ENCODE data around the gene PPFIBP1. TPM values are rescaled to one million over a fixed set of nuclear protein-coding genes. Genes with fewer than 3 reads are reported as not detected.

The PPFIBP1 gene
- total RNA-seq, 1 donor = 179 TPM

DNA sequence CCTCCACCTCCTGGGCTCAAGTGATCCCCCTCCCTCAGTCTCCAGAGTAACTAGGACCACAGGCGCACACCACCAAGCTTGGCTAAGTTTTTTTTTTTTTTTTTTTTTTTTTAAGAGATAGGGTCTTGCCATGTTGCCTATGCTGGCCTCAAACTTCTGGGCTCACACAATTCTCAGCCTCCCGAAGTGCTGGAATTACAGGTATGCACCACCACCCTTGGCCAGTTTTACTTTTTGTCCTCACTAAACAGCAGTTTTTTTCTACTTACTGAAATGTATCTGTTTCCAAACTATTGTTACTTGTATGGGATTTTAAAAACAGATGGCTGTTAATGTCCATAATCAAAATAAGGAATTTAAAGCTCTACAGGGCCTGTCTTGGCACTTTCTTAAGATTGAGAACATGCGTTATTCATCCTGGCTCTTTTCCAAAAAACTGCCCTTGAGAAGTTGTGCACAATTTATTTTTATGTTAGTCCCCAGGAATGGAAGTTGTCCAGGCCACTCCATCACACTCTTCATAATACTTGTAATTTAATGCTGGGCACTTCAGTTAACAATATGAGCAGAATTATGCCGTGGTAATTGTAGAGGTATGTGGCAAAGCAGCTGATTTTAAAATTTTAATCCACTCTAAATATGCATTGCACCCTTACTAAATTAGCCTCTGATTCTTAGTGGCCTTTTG lies 120.3 kb downstream of the PPFIBP1 start:
- no peak overlapping the region for H2AFZ ChIP-seq (ENCODE audit: low read length)
- DNase-seq (ENCODE audit: insufficient read length, low spot score, missing footprints) = no peak
- no peak overlapping the region for H3K4me2 ChIP-seq (ENCODE audit: insufficient read depth, low read length)
- H3K4me1 ChIP-seq (ENCODE audit: insufficient read depth, low read length) = peaks cover 22% of the 10 kb centered on the region
- H3K4me3 ChIP-seq (ENCODE audit: insufficient read depth, low read length) = no peak overlapping the region
- H3K79me2 ChIP-seq (ENCODE audit: insufficient read depth, low read length) = peaks cover 19% of the 10 kb centered on the region
- H3K9me3 ChIP-seq (ENCODE audit: low read depth, low read length) = no peaks in the 10 kb centered on the region
- no peaks in the 10 kb centered on the region for H3K27me3 ChIP-seq (ENCODE audit: insufficient read depth, low read length)
- H4K20me1 ChIP-seq (ENCODE audit: insufficient read depth, low read length) = no peaks in the 10 kb centered on the region
- no peak overlapping the region for H3K27ac ChIP-seq (ENCODE audit: low read depth, low read length)
- peaks cover 24% of the 10 kb centered on the region for H3K36me3 ChIP-seq (ENCODE audit: insufficient read depth, low read length)
- TF ChIP-seq, protein P1, sequence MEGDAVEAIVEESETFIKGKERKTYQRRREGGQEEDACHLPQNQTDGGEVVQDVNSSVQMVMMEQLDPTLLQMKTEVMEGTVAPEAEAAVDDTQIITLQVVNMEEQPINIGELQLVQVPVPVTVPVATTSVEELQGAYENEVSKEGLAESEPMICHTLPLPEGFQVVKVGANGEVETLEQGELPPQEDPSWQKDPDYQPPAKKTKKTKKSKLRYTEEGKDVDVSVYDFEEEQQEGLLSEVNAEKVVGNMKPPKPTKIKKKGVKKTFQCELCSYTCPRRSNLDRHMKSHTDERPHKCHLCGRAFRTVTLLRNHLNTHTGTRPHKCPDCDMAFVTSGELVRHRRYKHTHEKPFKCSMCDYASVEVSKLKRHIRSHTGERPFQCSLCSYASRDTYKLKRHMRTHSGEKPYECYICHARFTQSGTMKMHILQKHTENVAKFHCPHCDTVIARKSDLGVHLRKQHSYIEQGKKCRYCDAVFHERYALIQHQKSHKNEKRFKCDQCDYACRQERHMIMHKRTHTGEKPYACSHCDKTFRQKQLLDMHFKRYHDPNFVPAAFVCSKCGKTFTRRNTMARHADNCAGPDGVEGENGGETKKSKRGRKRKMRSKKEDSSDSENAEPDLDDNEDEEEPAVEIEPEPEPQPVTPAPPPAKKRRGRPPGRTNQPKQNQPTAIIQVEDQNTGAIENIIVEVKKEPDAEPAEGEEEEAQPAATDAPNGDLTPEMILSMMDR (IDR thresholded peaks at IDR 0.05; ENCODE audit: extremely low read depth, low read depth, low read length) = no peak

- DNase-seq (ENCODE audit: insufficient read length, low spot score, missing footprints) = no peak
- Histone ChIP-seq H2AFZ (ENCODE audit: low read length) (no peak overlapping the region), H3K36me3 (ENCODE audit: insufficient read depth, low read length) (peaks cover 37% of the 10 kb centered on the region), H4K20me1 (ENCODE audit: insufficient read depth, low read length) (no peaks in the 10 kb centered on the region), H3K4me2 (ENCODE audit: insufficient read depth, low read length) (no peak overlapping the region), H3K4me1 (ENCODE audit: insufficient read depth, low read length) (peaks cover 16% of the 10 kb centered on the region), H3K4me3 (ENCODE audit: insufficient read depth, low read length) (no peak overlapping the region), H3K79me2 (ENCODE audit: insufficient read depth, low read length) (peaks cover 14% of the 10 kb centered on the region), H3K27ac (ENCODE audit: low read depth, low read length) (no peak overlapping the region), H3K9me3 (ENCODE audit: low read depth, low read length) (no peaks in the 10 kb centered on the region), H3K27me3 (ENCODE audit: insufficient read depth, low read length) (no peaks in the 10 kb centered on the region)
- TF ChIP-seq, protein P1 (IDR thresholded peaks at IDR 0.05; ENCODE audit: extremely low read depth, low read depth, low read length) = no peak
Measured at GRCh38 chr12:27645671-27646070, 121.7 kb downstream of the PPFIBP1 start.

DNA sequence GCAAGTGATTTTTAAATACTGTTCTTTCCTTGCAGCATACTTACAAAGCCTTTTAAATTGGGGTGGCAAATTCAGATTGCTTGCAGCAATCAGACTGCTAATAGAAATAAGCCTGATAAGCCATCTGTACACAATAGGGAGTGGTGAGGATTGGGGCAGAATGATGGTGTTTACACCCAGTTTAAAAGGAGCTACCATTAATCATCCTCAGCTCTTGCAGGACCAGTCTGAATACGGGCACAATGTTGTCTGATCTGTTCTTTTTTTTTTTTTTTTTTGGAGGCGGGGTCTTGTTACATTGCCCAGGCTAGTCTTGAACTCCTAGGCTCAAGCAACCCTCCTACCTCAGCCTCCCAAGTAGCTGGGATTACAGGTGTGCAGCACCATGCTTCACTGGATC lies 122.1 kb downstream of the PPFIBP1 start:
- H3K4me1 ChIP-seq (ENCODE audit: insufficient read depth, low read length) = peaks cover 13% of the 10 kb centered on the region
- no peak overlapping the region for H2AFZ ChIP-seq (ENCODE audit: low read length)
- peaks cover 40% of the 10 kb centered on the region for H3K36me3 ChIP-seq (ENCODE audit: insufficient read depth, low read length)
- no peaks in the 10 kb centered on the region for H3K9me3 ChIP-seq (ENCODE audit: low read depth, low read length)
- H3K27me3 ChIP-seq (ENCODE audit: insufficient read depth, low read length) = no peaks in the 10 kb centered on the region
- TF ChIP-seq, protein P1 (IDR thresholded peaks at IDR 0.05; ENCODE audit: extremely low read depth, low read depth, low read length) = no peak
- H4K20me1 ChIP-seq (ENCODE audit: insufficient read depth, low read length) = no peaks in the 10 kb centered on the region
- H3K27ac ChIP-seq (ENCODE audit: low read depth, low read length) = no peak overlapping the region
- H3K4me3 ChIP-seq (ENCODE audit: insufficient read depth, low read length) = no peak overlapping the region
- peaks cover 14% of the 10 kb centered on the region for H3K79me2 ChIP-seq (ENCODE audit: insufficient read depth, low read length)
- no peak for DNase-seq (ENCODE audit: insufficient read length, low spot score, missing footprints)
- no peak overlapping the region for H3K4me2 ChIP-seq (ENCODE audit: insufficient read depth, low read length)

DNA sequence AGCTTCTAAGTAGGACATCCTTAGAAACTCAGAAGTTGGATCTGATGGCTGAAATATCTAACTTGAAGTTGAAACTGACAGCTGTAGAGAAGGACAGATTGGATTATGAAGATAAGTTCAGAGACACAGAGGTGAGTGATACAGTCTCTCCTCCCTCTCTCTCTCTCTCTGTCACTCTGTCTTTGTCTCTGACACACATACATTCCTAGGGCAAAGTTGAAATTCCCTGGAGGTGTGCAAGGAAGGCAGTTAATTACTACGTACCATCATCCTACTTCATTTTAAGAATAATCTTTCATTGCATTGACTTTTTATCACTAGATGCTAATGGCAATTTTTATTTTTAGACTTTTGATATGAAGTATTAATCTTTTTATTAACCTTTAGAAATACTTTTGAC lies 126.0 kb downstream of the PPFIBP1 start:
- no peak for DNase-seq (ENCODE audit: insufficient read length, low spot score, missing footprints)
- peaks cover 4% of the 10 kb centered on the region for H3K79me2 ChIP-seq (ENCODE audit: insufficient read depth, low read length)

More for the DNA sequence above, 126.0 kb downstream of the PPFIBP1 start:
- no peak overlapping the region for H3K27ac ChIP-seq (ENCODE audit: low read depth, low read length)
- no peak overlapping the region for H2AFZ ChIP-seq (ENCODE audit: low read length)
- no peaks in the 10 kb centered on the region for H3K4me1 ChIP-seq (ENCODE audit: insufficient read depth, low read length)
- peaks cover 51% of the 10 kb centered on the region for H3K36me3 ChIP-seq (ENCODE audit: insufficient read depth, low read length)
- TF ChIP-seq, protein P1 (IDR thresholded peaks at IDR 0.05; ENCODE audit: extremely low read depth, low read depth, low read length) = no peak
- no peak overlapping the region for H3K4me2 ChIP-seq (ENCODE audit: insufficient read depth, low read length)
- H3K9me3 ChIP-seq (ENCODE audit: low read depth, low read length) = no peaks in the 10 kb centered on the region
- no peaks in the 10 kb centered on the region for H4K20me1 ChIP-seq (ENCODE audit: insufficient read depth, low read length)
- H3K27me3 ChIP-seq (ENCODE audit: insufficient read depth, low read length) = no peaks in the 10 kb centered on the region
- no peak overlapping the region for H3K4me3 ChIP-seq (ENCODE audit: insufficient read depth, low read length)
